T-cell (primary cell): ENCODE measurements around the gene MRPL14. TPM values are rescaled to one million over a fixed set of nuclear protein-coding genes. Genes with fewer than 3 reads are reported as not detected.

Experiments
- total RNA-seq, 35 experiments: library from RNA in 6 of 35; stranded (reverse) in 6 of 35; fragments of 120-200 nt in 1 of 35; gene quantifications; one replicate each; pipeline versions ENCODE4 v1.2.1 to v1.2.4 and lab custom pipeline; 2013 to 2026

The MRPL14 gene
- total RNA-seq, 5 donors from 2014 or later (not counting 1 experiment from before 2014, with no cell fraction given), result 12.0 to 24.2 (median 22.3) TPM

Other genes starting within 250 kb of the MRPL14 start
- gene TMEM63B, start 102 bp upstream of the MRPL14 start, total RNA-seq, result 10 to 100 TPM; 16.6 to 21.1 (median 19.3) TPM
- gene CAPN11, start 31.4 kb upstream of the MRPL14 start, total RNA-seq, result under 1 TPM in 1 of 5 donors, not detected in 4; 0.79 TPM
- gene MYMX, start 89.5 kb upstream of the MRPL14 start, total RNA-seq, result not detected
- gene SLC29A1, start 96.1 kb upstream of the MRPL14 start, total RNA-seq, result 1 to 10 TPM; 1.3 to 8.0 (median 3.4) TPM
- gene HSP90AB1, start 119.6 kb upstream of the MRPL14 start, total RNA-seq, result 100 to 1,000 TPM; 394 to 454 (median 404) TPM
- 10 to 100 TPM; 14.6 to 21.8 (median 20.3) TPM for gene SLC35B2, start 130.1 kb upstream of the MRPL14 start, total RNA-seq
- 10 to 100 TPM in 4 of 5 donors, 1 to 10 TPM in 1; 9.9 to 35.0 (median 13.6) TPM for gene NFKBIE, start 138.1 kb upstream of the MRPL14 start, total RNA-seq
- under 1 TPM in 3 of 5 donors, not detected in 2; 0.13 to 0.18 (median 0.14) TPM for gene TMEM151B, start 143.0 kb upstream of the MRPL14 start, total RNA-seq
- 10 to 100 TPM; 16.7 to 28.5 (median 25.8) TPM for gene AARS2, start 185.9 kb upstream of the MRPL14 start, total RNA-seq
- gene SPATS1, start 215.2 kb upstream of the MRPL14 start, total RNA-seq, result not detected